Suppressor macrophage treated with lipopolysaccharide for 4 hours (primary cell): ENCODE data around the gene TLE3.
"Not testable (repeated sequence)": the region's sequence is repeated elsewhere in the genome, so short reads cannot be mapped to it uniquely, and the experiment has no call there.

Source experiments
- DNase-seq: peaks from one replicate; pipeline ENCODE4 v3.0.0-alpha.2; 2020

TLE3 gene

GRCh38 chr15:70125605-70126004 is 27.9 kb upstream of the TLE3 start:
- no peak for DNase-seq

DNA sequence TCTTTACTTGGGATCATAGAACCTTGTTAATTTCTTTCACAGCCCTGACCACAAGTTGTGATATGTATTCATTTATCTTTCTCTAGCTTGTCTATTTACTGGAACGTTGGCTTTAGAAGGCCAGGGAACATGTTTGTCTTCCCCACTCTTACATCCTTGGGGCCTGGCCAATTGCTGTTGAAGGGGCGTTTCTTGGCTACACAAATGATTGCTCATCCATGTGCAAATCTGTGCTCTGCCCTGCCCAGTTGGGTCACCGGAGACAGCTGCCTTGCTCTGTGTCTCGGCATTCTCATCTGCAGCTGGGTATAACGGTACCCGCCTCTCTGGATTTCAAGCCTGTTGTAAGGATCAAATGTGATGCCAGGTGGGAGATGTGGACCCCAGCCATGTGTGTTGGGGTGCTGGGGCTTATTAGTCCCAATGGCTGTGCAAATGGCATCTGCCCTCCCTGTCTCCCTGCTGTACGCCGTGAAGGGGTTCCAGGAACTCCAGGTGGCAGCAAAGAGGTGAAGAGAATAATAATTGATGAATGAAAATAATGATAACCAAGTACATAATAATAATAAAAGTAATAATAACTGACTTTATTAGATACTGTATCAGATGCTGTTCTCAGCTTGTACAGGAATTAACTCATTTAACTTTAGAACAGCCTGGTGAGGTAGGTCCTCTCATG is 24.0 kb upstream of the TLE3 start:
- DNase-seq = no peak

- no peak for DNase-seq
Measured at GRCh38 chr15:70120958-70121623, 23.4 kb upstream of the TLE3 start.

- no peak for DNase-seq
Measured at GRCh38 chr15:70119911-70120508, 22.3 kb upstream of the TLE3 start.

DNA sequence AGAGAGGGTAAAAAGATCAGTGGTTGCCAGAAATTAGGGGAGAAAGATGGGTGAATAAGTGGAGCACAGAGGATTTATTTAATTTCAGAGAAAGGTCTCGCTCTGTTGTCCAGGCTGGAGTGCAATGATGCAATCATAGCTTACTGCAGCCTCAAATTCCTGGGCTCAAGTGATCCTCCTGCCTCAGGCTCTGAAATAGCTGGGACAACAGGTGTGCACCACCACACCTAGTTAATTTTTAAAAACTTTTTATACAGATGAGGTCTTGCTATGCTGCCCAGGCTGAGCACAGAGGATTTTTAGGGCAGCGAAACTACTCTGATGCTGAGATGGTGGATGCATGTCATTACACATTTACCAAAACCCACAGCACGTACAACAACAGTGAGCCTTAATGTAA is 20.9 kb upstream of the TLE3 start:
- no peak for DNase-seq

GRCh38 chr15:70116317-70116716 is 18.6 kb upstream of the TLE3 start:
- no peak for DNase-seq

- no peak for DNase-seq
Measured at GRCh38 chr15:70114221-70114620, 16.5 kb upstream of the TLE3 start.

DNA sequence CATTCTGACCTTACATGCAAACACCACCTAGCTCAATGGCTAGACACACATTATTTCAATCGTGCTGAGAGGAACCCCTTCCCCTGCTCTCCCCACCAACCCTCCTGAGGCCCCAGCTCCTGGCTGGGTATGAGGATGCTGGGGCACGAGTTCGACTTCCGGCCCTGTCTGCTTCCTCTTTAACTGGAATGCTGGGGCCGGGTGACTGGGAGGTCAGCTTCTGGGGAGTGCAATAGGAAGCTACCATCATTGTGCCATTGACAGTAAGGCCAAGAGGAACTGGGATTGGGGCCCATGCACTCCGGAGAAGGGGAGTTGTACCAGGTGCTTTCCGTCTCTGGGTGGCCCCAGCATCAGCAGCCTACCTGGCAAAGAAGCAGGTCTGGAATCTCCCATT is 15.6 kb upstream of the TLE3 start:
- peak; percentile 84 for DNase-seq

- not testable (repeated sequence) for DNase-seq
Measured at GRCh38 chr15:70112572-70113303, 15.0 kb upstream of the TLE3 start.

- no peak for DNase-seq
Measured at GRCh38 chr15:70112074-70112395, 14.3 kb upstream of the TLE3 start.

DNA sequence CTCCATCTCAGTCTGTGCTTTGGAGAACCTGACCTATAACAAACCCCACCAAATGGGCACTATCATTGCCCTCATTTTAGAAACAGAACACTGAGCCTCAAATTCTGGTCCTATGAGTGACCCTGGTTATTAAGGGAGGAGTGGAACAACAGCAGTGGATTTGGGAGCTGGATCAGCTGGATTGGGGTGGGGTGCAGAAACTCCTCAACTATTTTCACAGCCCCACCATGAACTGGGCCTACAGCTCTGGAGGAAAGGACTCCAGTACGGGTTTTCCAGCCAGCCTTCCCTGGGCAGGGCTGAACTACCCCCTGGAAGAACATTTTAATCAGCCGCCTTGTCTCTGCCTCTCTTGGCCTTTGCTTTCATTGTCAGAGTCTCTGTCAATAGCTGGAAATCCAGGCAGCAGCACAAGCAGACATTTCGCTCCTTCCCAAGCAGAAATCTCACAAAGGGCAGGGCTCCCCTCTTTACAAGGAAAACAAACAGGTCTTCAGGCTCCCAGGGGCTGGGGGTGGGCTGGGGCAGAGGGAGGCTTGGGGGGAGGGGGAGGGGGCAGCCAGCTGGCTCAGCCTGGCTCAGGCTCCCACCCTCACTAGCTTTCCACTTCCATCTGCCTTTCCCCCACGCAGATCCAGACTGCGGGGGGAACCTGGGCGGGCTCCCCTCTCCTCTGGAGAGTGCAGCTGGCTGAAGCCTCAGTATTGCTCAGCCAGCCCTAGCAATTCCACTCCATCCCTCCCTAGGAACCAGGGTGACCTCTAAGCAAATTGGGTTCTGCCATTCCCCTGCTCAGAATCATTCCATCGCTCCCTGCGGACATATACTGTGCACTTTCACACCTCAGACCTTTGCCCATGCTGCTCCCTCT is 13.7 kb upstream of the TLE3 start:
- DNase-seq = peak; percentile 45

DNA sequence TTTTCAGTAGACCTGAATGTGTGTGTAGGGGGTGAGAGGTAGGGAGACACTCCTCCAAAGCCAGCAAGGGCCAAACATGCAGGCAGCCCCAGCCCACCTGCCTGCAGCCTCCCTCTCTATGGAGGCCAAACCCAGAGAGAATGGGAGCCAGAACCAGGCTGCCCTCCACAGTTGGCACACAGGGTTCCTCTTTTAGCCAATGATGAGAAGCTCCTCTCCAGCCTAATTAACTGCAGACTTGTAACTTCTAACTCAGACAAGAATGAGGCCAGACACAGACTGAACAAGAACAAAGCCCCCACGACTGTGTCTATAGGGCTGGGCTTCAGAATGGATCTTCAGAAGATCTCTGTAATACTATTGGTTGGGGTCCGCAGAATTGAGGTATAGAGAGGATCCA is 12.3 kb upstream of the TLE3 start:
- no peak for DNase-seq

GRCh38 chr15:70109531-70109930 is 11.8 kb upstream of the TLE3 start:
- no peak for DNase-seq

- no peak for DNase-seq
Measured at GRCh38 chr15:70103880-70104626, 6.3 kb upstream of the TLE3 start.

DNA sequence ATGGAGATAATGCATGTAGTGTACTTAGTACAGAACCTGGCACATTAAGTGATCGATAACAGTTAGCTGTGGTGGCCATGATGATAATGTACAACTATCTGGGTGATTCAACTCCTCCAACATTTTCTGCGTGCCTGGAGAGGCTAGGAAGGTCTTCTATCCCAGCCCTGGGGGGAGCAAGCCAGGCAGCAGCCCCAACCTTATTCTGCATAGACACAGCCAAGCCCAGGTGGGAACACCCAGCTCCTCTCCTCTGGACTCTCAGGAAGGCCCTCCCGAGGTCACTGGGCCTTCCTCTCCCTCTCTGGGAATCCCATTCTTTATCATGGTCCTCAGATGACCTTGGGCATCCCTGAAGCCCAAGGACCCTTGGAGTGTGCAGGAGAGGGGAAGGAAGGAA is 5.1 kb upstream of the TLE3 start:
- no peak for DNase-seq

DNA sequence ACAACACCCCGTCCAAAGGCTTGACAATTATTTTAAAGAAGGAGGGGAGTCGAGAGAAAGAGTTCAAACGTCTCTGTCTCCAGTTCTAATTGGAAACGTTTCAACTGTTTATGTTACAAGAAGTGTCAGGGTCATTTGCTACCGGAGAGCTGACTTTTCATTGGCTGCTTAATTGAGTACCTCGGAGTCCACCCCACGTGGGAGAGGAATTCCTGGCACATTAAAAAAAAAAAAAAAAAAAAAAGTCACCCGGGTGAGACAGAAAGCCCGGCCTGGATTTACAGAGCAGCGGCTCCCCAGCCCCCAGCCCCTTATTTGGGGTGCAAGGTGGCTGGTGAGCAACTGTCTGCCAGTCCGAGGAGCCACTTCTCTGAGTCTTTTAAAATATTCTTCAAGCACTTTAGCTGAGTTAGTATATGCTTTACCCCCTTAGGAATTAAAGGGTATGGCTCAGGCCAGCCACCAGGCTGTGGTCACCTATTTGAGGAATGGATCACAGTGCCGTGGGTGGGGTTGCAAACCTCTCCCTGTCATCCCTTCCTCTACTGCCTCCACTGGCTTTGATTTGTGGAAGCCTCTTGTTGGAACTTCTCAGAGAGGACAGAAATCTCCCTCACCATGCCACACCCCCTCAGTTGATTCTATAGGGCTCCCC is 3.9 kb upstream of the TLE3 start:
- peak; percentile 70 for DNase-seq

- DNase-seq = peak; percentile 33
Measured at GRCh38 chr15:70100474-70101341, 3.0 kb upstream of the TLE3 start.

GRCh38 chr15:70099967-70100473 is 2.3 kb upstream of the TLE3 start:
- no peak for DNase-seq

- peak; percentile 100 for DNase-seq
Measured at GRCh38 chr15:70099167-70099966, 1.6 kb upstream of the TLE3 start.
